Thyroid gland (tissue), 4 donors: Measurements from ENCODE around the gene RERG.

ENCODE experiments used
- POLR2A ChIP-seq, 2 donors: fragments of 450-650 bp; IDR thresholded peaks; one replicate each; pipeline ENCODE4 v1.6.1; 2017; ENCODE audit warnings: antibody characterized with exemption in 2 of 2, mild to moderate bottlenecking in 2 of 2, moderate library complexity in 1 of 2
- TF ChIP-seq, protein P1 (sequence below), 6 experiments: fragments of 200-600 bp in 3 of 6; fragments of 450-650 bp in 3 of 6; sonication (generic) in 3 of 6; IDR thresholded peaks; one replicate each; pipeline ENCODE4 v1.5.1; 2016 to 2019; ENCODE audit warnings: antibody characterized with exemption in 6 of 6, mild to moderate bottlenecking in 2 of 6, inconsistent platforms in 1 of 6, moderate library complexity in 1 of 6

DNA sequence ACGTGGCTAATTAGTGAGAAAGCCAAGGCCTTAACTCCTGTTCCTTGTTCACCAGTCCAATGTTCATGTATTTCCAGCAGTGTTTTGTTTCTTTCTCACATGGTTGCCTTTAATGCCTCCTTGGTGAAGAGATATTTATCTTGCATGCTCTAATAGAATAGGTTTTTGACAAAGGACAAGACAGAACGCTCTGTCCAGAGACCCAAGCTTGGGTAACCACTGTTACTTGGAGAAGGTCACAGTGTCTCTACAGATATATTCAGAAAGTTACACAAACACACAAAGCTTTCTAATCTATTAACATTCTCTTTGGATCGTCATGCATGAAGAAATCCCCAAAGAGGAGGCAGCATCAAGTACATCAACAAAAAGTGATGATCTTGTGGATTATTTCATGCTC lies 33.1 kb downstream of the RERG start:
- TF ChIP-seq, protein P1, sequence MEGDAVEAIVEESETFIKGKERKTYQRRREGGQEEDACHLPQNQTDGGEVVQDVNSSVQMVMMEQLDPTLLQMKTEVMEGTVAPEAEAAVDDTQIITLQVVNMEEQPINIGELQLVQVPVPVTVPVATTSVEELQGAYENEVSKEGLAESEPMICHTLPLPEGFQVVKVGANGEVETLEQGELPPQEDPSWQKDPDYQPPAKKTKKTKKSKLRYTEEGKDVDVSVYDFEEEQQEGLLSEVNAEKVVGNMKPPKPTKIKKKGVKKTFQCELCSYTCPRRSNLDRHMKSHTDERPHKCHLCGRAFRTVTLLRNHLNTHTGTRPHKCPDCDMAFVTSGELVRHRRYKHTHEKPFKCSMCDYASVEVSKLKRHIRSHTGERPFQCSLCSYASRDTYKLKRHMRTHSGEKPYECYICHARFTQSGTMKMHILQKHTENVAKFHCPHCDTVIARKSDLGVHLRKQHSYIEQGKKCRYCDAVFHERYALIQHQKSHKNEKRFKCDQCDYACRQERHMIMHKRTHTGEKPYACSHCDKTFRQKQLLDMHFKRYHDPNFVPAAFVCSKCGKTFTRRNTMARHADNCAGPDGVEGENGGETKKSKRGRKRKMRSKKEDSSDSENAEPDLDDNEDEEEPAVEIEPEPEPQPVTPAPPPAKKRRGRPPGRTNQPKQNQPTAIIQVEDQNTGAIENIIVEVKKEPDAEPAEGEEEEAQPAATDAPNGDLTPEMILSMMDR (IDR thresholded peaks at IDR 0.05) = no peak
- TF ChIP-seq POLR2A (IDR thresholded peaks at IDR 0.05) = no peak
